ENCODE data around the gene FAM83C. TPM values are rescaled to one million over a fixed set of nuclear protein-coding genes. Genes with fewer than 3 reads are reported as not detected.

FAM83C gene
- total RNA-seq, 4 donors from 2014 or later, result not detected

DNA sequence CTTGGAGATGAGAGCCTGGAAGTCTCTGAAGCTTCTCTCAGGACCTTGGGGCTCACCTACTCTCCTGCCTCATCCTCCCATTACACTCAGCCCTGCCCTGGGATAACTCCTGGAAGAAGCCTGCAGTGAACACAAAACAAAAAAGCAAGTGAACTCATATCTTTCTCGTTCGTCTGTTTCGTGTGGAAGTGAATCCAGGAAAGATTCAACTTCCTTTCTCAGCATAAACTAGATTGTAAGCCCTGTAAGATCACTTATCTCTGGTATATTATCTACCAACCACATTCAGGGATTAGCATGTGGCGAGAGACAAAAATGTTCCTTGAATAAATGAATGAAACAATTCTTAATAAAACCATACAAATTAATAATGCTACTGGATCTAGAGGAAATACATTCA is 36.5 kb upstream of the FAM83C start:
- DNase-seq (ENCODE audit: extremely low spot score), result no peak
- H3K27ac ChIP-seq (replicated peaks in 1 of 4), result no peak overlapping the region
- no peak for TF ChIP-seq EP300 (IDR thresholded peaks at IDR 0.05)
- TF ChIP-seq POLR2A (IDR thresholded peaks at IDR 0.05; ENCODE audit: low read depth), result no peak
- TF ChIP-seq POLR2AphosphoS5 (IDR thresholded peaks at IDR 0.05), result no peak
- TF ChIP-seq, protein P1, sequence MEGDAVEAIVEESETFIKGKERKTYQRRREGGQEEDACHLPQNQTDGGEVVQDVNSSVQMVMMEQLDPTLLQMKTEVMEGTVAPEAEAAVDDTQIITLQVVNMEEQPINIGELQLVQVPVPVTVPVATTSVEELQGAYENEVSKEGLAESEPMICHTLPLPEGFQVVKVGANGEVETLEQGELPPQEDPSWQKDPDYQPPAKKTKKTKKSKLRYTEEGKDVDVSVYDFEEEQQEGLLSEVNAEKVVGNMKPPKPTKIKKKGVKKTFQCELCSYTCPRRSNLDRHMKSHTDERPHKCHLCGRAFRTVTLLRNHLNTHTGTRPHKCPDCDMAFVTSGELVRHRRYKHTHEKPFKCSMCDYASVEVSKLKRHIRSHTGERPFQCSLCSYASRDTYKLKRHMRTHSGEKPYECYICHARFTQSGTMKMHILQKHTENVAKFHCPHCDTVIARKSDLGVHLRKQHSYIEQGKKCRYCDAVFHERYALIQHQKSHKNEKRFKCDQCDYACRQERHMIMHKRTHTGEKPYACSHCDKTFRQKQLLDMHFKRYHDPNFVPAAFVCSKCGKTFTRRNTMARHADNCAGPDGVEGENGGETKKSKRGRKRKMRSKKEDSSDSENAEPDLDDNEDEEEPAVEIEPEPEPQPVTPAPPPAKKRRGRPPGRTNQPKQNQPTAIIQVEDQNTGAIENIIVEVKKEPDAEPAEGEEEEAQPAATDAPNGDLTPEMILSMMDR (IDR thresholded peaks at IDR 0.05), result no peak
- intact Hi-C loops (cut with DNase I), result no loop called here
- no peak overlapping the region for H3K4me3 ChIP-seq
- peaks cover 4 to 21% (median 17%) of the 10 kb centered on the region in 4 donors for H3K4me1 ChIP-seq
- H3K36me3 ChIP-seq, result no peaks in the 10 kb centered on the region
- 86% methylated on average over 4 of the region's 4 CpGs for WGBS
- H3K9me3 ChIP-seq, result no peaks in the 10 kb centered on the region
- no peaks in the 10 kb centered on the region for H3K27me3 ChIP-seq

DNA sequence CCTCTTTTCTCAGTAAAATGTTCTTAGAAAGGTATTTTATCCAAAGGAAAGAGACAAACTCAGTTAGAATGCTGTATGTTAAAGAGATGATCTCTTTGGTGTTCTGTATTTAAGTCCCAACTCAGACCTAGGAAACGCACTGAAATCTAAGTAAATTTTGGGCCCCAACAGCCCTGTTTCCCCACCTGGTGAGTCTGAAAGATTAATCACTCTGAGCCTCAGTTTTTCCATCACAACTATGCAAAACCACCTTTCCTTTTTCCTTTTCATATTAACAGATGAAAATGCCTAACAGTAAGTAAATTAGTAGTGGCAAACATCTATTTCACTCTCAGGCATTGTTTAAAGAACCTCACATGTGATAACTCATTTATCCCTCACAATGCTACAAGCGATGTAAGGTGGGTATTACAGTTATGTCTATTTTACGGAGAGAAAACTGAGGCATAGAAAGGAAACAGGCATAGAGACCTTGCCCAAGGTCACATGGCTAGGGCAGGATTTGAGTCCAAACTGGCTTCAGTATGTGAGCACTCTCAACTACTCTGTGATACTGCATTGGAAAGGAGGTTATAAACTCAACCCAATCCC is 36.0 kb upstream of the FAM83C start:
- no peak for TF ChIP-seq POLR2AphosphoS5 (IDR thresholded peaks at IDR 0.05)
- TF ChIP-seq, protein P1 (IDR thresholded peaks at IDR 0.05), result no peak
- TF ChIP-seq EP300 (IDR thresholded peaks at IDR 0.05), result no peak
- no peak for TF ChIP-seq POLR2A (IDR thresholded peaks at IDR 0.05; ENCODE audit: low read depth)
- Histone ChIP-seq H3K27me3 (no peaks in the 10 kb centered on the region), H3K27ac (replicated peaks in 1 of 4) (no peak overlapping the region), H3K4me1 (peaks cover 0 to 16% (median 12%) of the 10 kb centered on the region in 4 donors), H3K36me3 (no peaks in the 10 kb centered on the region), H3K4me3 (no peak overlapping the region), H3K9me3 (no peaks in the 10 kb centered on the region)
- 95% methylated on average over 3 of the region's 3 CpGs for WGBS
- DNase-seq (ENCODE audit: extremely low spot score), result no peak
- intact Hi-C loops (cut with DNase I), result no loop called here

DNA sequence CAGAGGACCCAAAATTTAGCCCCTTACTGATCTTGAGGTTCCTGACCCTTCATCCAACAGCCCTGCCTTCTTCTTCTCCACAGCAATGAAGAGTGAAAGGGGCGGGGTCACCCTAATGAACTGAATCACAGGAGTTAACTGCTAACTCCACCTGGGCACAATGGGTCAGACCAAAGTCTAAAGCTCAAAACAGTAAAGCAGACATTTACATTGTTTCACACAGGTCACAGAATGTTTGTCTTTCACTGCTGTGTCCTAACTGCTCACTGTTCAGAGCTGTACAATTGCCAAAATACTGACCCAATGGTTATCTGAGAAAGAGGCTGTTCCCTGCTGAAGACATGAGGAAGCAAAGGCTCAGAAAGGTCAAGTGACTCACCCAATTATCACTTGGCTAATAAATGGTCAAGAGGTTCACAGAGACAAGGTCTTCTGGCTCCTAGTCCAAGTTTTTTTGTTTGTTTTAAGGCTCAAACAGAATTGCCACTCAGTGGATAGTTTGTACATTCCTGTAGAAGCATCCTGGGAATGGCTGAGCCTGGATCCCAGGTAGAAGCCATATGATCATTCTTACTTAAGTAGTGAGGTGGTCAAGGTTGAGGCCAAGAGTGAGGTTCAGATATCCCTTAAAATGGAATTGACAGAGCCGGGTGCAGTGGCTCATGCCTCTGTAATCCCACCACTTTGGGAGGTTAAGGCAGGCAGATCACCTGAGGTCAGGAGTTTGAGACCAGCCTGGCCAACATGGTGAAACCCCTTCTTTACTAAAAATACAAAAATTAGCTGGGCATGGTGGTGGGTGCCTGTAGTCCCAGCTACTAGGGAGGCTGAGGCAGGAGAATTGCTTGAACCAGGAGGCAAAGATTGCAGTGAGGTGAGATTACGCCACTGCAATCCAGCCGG is 35.1 kb upstream of the FAM83C start:
- Histone ChIP-seq H3K27me3 (no peaks in the 10 kb centered on the region), H3K4me1 (peaks cover 0 to 8% (median 4%) of the 10 kb centered on the region in 4 donors), H3K9me3 (no peaks in the 10 kb centered on the region), H3K36me3 (no peaks in the 10 kb centered on the region), H3K27ac (replicated peaks in 1 of 4) (no peak overlapping the region), H3K4me3 (no peak overlapping the region)
- TF ChIP-seq, protein P1 (IDR thresholded peaks at IDR 0.05), result no peak
- no peak for TF ChIP-seq EP300 (IDR thresholded peaks at IDR 0.05)
- no peak for TF ChIP-seq POLR2A (IDR thresholded peaks at IDR 0.05; ENCODE audit: low read depth)
- TF ChIP-seq POLR2AphosphoS5 (IDR thresholded peaks at IDR 0.05), result no peak
- 96% methylated on average over 4 of the region's 4 CpGs for WGBS
- no peak for DNase-seq (ENCODE audit: extremely low spot score)
- intact Hi-C loops (cut with DNase I), result no loop called here

DNA sequence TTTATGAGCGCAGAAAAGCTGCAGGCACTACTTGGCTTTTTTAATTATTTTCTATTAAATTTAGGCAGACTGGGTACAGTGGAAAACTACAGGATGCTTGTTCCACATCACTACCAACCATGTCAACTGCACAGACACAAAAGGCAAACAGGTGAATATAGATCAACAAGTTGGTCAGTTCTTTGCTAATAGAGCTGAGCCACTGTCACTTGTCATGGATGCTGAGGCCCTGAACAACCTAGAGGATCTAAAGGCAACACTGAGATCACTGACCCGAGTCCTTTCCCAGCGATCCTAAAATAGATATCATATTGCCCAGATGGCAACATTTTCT is 34.5 kb upstream of the FAM83C start:
- no peak for DNase-seq (ENCODE audit: extremely low spot score)
- no peaks in the 10 kb centered on the region for H3K36me3 ChIP-seq
- no peaks in the 10 kb centered on the region for H3K27me3 ChIP-seq
- TF ChIP-seq POLR2AphosphoS5 (IDR thresholded peaks at IDR 0.05), result no peak
- TF ChIP-seq, protein P1 (IDR thresholded peaks at IDR 0.05), result no peak
- no peak for TF ChIP-seq POLR2A (IDR thresholded peaks at IDR 0.05; ENCODE audit: low read depth)
- TF ChIP-seq EP300 (IDR thresholded peaks at IDR 0.05), result no peak
- peaks cover 0 to 8% (median under 1%) of the 10 kb centered on the region in 4 donors for H3K4me1 ChIP-seq
- H3K4me3 ChIP-seq, result no peak overlapping the region
- intact Hi-C loops (cut with DNase I), result no loop called here
- no peaks in the 10 kb centered on the region for H3K9me3 ChIP-seq
- WGBS, result 97% methylated on average over 3 of the region's 3 CpGs
- no peak overlapping the region for H3K27ac ChIP-seq (replicated peaks in 1 of 4)
